ENCODE results near the gene FAM222A. TPM values are rescaled to one million over a fixed set of nuclear protein-coding genes. Genes with fewer than 3 reads are reported as not detected.
A peak's percentile ranks its signal among the peaks of the same experiment; 100 is the strongest.

The FAM222A gene
- total RNA-seq, 4 donors from 2014 or later = 0.34 to 3.5 (median 1.7) TPM; not detected in 1

GRCh38 chr12:109729371-109729781 is 15.8 kb downstream of the FAM222A start:
- no peaks in the 10 kb centered on the region for H3K9me3 ChIP-seq
- H3K4me3 ChIP-seq = no peak overlapping the region
- H3K27me3 ChIP-seq = no peaks in the 10 kb centered on the region
- no peaks in the 10 kb centered on the region for H3K4me1 ChIP-seq
- no peak overlapping the region for H3K27ac ChIP-seq
- TF ChIP-seq CTCF (IDR thresholded peaks at IDR 0.05) (no peak), POLR2A (IDR thresholded peaks at IDR 0.05) (no peak)
- intact Hi-C loops (cut with DNase I; ENCODE audit: low total_unique reads) = no loop called here
- H3K36me3 ChIP-seq = no peaks in the 10 kb centered on the region
- DNase-seq = no peak

GRCh38 chr12:109729801-109730200 is 16.2 kb downstream of the FAM222A start:
- TF ChIP-seq CTCF (IDR thresholded peaks at IDR 0.05) = no peak
- no peak for TF ChIP-seq POLR2A (IDR thresholded peaks at IDR 0.05)
- no peak overlapping the region for H3K27ac ChIP-seq

GRCh38 chr12:109730306-109731145 is 16.9 kb downstream of the FAM222A start:
- TF ChIP-seq POLR2A (IDR thresholded peaks at IDR 0.05) (no peak), CTCF (IDR thresholded peaks at IDR 0.05) (no peak)
- intact Hi-C loops (cut with DNase I; ENCODE audit: low total_unique reads) = no loop called here
- H3K27me3 ChIP-seq = no peaks in the 10 kb centered on the region

More at GRCh38 chr12:109729801-109730200, 16.2 kb downstream of the FAM222A start:
- no peak overlapping the region for H3K4me3 ChIP-seq
- no peaks in the 10 kb centered on the region for H3K36me3 ChIP-seq
- DNase-seq = no peak
- no peaks in the 10 kb centered on the region for H3K4me1 ChIP-seq
- no peaks in the 10 kb centered on the region for H3K27me3 ChIP-seq
- intact Hi-C loops (cut with DNase I; ENCODE audit: low total_unique reads) = no loop called here
- no peaks in the 10 kb centered on the region for H3K9me3 ChIP-seq

GRCh38 chr12:109731231-109731731 is 17.7 kb downstream of the FAM222A start:
- TF ChIP-seq POLR2A (IDR thresholded peaks at IDR 0.05) (no peak), CTCF (IDR thresholded peaks at IDR 0.05) (no peak)
- DNase-seq = peak in 1 of 2 donors; percentile 6
- intact Hi-C loops (cut with DNase I; ENCODE audit: low total_unique reads) = no loop called here

More at GRCh38 chr12:109730306-109731145, 16.9 kb downstream of the FAM222A start:
- DNase-seq = no peak
- Histone ChIP-seq H3K36me3 (no peaks in the 10 kb centered on the region), H3K4me3 (no peak overlapping the region), H3K9me3 (no peaks in the 10 kb centered on the region), H3K4me1 (no peaks in the 10 kb centered on the region), H3K27ac (no peak overlapping the region)

GRCh38 chr12:109731806-109732205 is 18.2 kb downstream of the FAM222A start:
- Histone ChIP-seq H3K4me3 (no peak overlapping the region), H3K27me3 (no peaks in the 10 kb centered on the region), H3K9me3 (no peaks in the 10 kb centered on the region), H3K27ac (no peak overlapping the region), H3K4me1 (no peaks in the 10 kb centered on the region), H3K36me3 (no peaks in the 10 kb centered on the region)
- DNase-seq = no peak
- intact Hi-C loops (cut with DNase I; ENCODE audit: low total_unique reads) = no loop called here
- TF ChIP-seq POLR2A (IDR thresholded peaks at IDR 0.05) = no peak
- no peak for TF ChIP-seq CTCF (IDR thresholded peaks at IDR 0.05)

More at GRCh38 chr12:109731231-109731731, 17.7 kb downstream of the FAM222A start:
- no peak overlapping the region for H3K4me3 ChIP-seq
- no peaks in the 10 kb centered on the region for H3K4me1 ChIP-seq
- no peaks in the 10 kb centered on the region for H3K27me3 ChIP-seq
- H3K27ac ChIP-seq = no peak overlapping the region
- H3K9me3 ChIP-seq = no peaks in the 10 kb centered on the region
- no peaks in the 10 kb centered on the region for H3K36me3 ChIP-seq

All from uterus (tissue), 4 donors.